HEK293T (cell line): ENCODE results near the gene ARL15.

Experiments
- ARNT ChIP-seq: fragments of 450-650 bp; IDR thresholded peaks from 2 replicates; pipeline ENCODE4 v1.6.1; 2017; ENCODE audit warnings: mild to moderate bottlenecking
- BHLHE40 ChIP-seq: fragments of 450-650 bp; IDR thresholded peaks from 2 replicates; pipeline ENCODE4 v1.6.1; 2016; ENCODE audit warnings: mild to moderate bottlenecking, moderate library complexity, borderline replicate concordance
- CTBP1 ChIP-seq: fragments of 450-650 bp; IDR thresholded peaks from 2 replicates; pipeline ENCODE4 v1.6.1; 2016; ENCODE audit warnings: borderline replicate concordance
- ELF4 ChIP-seq: fragments of 450-650 bp; IDR thresholded peaks from 2 replicates; pipeline ENCODE4 v1.6.1; 2017; ENCODE audit warnings: antibody characterized with exemption
- L3MBTL2 ChIP-seq: fragments of 450-650 bp; conservative IDR thresholded peaks from 2 replicates; pipeline ENCODE4 v1.6.1; 2016; ENCODE audit warnings: mild to moderate bottlenecking
- LEF1 ChIP-seq: fragments of 450-650 bp; IDR thresholded peaks from 2 replicates; pipeline ENCODE4 v1.6.1; 2017; ENCODE audit warnings: mild to moderate bottlenecking, borderline replicate concordance
- NFRKB ChIP-seq: fragments of 450-650 bp; IDR thresholded peaks from 2 replicates; pipeline ENCODE4 v1.6.1; 2016; ENCODE audit warnings: mild to moderate bottlenecking, moderate library complexity
- PKNOX1 ChIP-seq: fragments of 450-650 bp; IDR thresholded peaks from 2 replicates; pipeline ENCODE4 v1.6.1; 2016
- SP1 ChIP-seq: fragments of 450-650 bp; IDR thresholded peaks from 2 replicates; pipeline ENCODE4 v1.6.1; 2017
- SUZ12 ChIP-seq: fragments of 450-650 bp; IDR thresholded peaks from 2 replicates; pipeline ENCODE4 v1.6.1; 2016; ENCODE audit warnings: mild to moderate bottlenecking

DNA sequence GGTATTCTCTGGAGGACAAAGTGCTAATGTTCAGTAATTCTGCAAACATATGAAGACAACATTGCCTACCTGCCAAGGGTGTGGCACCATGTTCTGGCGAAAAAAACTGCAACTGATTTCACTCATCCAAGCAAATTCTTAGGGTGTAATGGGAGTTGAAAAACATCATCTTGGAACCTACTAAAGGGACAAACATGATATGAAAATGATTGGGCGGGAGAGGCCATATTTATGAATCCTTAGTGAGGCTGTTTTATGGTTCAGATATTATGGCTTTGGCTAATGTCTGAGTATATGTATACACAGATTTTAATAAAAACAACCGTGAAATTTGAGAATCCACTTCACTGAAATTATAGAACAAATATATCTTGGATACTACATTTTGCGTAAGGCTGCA, 225.7 kb downstream of the ARL15 start:
- TF ChIP-seq SUZ12 (no peak), BHLHE40 (no peak), NFRKB (no peak), L3MBTL2 (no peak), ARNT (no peak), LEF1 (no peak), SP1 (no peak), PKNOX1 (no peak), ELF4 (no peak), CTBP1 (no peak)
